Fibroblast of skin of abdomen (primary cell): ENCODE measurements around the gene ETV2.
A peak's percentile ranks its signal among the peaks of the same experiment; 100 is the strongest.
"Not testable (repeated sequence)": the region's sequence is repeated elsewhere in the genome, so short reads cannot be mapped to it uniquely, and the experiment has no call there.

Experiments used
- DNase-seq: peaks from one replicate; pipeline ENCODE4 v3.0.0-alpha.2; 2013

ETV2 gene

DNA sequence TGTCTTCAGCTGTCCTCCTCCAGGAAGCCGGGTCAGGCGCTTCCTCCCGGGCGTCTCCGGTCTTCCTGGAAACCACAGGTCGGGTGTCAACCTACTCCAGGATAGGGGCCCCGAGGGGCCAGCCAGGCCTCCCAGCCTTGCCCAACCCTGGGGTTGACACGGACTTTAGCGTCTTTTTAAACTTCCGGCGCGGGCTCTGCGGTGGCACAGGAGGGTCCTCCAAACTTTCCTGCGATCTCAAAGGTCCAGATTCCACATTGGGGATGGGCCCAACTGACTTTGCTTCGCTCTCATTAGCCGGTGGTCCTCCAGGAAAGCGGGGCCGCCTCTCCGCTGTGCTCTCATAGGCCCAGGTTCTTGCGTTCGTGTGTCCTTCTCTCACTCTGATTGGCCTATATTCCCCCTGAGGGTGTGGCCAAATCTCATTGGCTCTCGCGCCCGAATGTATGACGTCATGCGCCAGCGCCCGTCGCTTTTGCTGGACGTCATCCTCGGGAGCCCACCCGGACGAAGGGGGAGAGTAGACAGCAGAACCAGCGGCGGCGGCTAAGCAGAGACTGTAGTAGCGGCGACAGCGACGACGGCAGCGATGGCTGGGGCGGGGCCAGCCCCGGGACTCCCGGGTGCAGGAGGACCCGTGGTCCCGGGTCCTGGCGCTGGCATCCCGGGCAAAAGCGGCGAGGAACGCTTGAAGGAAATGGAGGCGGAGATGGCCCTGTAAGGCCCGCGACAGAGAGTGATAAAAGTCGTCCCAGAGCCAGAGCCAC, 12.8 kb upstream of the ETV2 start, which contains the start of gene RBM42:
TSS of gene RBM42 (plus strand) at position 472 of the 767 bp plus-strand sequence. CDS start at position 590, 118 bp downstream.
- DNase-seq, result peak; percentile 99

GRCh38 chr19:35629332-35629633, 12.3 kb upstream of the ETV2 start:
- no peak for DNase-seq

DNA sequence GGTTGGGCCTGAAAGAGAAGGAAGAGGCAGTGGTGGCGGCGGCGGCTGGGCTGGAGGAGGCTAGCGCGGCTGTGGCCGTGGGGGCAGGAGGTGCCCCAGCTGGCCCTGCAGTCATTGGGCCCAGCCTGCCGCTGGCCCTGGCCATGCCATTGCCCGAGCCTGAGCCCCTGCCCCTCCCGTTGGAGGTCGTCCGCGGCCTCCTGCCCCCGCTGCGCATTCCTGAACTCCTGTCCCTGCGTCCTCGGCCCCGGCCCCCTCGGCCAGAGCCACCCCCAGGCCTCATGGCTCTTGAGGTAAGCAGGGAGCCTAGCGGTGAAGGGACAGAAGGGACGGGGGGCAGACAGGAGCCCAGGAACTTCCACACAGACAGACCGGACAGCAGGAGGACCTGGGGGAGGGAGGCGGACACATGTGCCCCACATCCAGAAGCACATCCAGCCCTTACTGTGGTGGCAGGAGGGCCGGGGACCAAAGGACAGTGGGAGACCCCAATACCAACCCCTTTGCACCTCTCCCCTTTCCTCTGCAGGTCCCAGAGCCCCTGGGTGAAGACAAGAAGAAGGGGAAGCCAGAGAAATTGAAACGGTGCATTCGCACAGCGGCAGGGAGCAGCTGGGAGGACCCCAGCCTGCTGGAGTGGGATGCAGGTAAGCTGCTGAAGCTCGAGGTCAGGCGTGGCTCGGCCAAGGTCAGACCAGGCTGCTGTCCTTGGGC, 7.7 kb upstream of the ETV2 start:
- no peak for DNase-seq

DNA sequence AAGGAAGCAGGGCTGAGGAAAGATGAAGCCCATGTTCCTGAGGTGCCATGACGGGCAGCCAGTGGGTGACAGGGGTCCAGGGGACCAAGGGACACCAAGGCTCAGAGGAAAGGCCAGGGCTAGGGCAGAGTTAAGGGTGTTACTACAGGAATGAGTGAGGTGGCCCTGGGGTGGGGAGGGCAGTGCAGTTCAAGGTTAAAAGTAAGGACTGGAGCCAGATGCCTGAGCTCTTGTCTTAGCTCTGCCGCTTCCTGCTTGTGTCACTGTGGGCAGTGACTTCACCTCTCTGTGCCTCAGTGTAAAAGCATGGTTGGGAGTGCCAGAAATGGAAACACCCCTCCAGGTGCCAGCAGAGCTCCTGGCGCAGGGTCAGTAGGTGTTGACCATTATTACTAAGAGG, 4.9 kb upstream of the ETV2 start:
- DNase-seq, result no peak

- DNase-seq, result no peak
Observed at GRCh38 chr19:35637165-35637564, 4.4 kb upstream of the ETV2 start.

DNA sequence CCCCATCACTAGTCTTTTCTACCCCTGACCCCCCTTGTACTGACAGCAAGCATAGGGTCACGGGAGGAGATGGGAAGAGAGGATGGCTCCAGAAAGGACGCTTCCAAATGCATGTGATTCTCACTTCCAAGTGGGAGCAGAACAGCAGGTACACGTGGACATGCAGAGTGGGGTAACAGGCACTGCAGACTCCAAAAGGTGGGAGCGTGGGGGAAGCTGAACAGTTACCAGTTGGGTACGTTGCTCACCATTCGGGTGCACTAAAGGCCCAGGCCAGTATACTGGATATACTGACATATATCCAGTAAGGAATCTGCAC, 2.3 kb upstream of the ETV2 start:
- no peak for DNase-seq

DNA sequence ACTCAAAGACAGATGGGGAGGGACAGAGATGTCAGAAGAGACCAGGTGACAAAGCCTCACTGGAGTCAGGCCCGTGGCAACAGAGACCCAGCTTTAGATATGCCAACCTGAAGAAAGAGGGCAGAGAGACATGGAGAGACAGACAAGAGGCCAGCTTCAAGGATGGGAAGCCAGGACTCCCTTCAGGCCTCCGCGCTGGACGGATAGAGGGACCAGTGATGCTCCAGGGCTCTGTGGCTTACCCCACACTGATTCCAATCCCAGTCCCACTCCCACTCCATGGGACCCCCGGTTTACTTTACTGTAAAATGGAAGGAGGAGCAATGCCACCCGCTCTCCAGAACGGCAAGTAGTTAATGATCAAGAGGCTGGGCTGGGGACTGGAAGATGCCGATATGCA, 1.7 kb upstream of the ETV2 start:
- DNase-seq, result no peak

- DNase-seq, result no peak
Observed at GRCh38 chr19:35642312-35642711, 767 bp downstream of the ETV2 start.

DNA sequence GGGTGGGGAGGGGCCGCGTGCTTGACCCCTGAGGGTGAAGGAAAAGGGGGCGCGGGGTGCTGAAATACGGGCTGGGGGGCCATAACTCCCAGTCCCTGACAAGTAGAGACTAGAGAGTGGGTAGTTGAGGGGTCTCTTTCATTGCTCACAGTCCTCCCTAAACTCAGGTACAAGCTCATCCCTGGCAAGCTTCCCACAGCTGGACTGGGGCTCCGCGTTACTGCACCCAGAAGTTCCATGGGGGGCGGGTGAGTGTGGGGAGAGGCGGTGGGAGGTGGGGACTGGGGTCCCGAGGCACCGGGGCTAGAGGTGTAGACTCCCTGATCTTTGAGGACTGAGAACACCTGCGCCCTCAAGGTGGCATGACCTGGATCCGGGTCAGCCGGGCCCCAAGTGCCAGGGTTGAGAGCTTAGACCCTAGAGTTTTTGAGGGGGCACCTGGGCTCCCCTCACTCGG, 1.3 kb downstream of the ETV2 start:
- no peak for DNase-seq

DNA sequence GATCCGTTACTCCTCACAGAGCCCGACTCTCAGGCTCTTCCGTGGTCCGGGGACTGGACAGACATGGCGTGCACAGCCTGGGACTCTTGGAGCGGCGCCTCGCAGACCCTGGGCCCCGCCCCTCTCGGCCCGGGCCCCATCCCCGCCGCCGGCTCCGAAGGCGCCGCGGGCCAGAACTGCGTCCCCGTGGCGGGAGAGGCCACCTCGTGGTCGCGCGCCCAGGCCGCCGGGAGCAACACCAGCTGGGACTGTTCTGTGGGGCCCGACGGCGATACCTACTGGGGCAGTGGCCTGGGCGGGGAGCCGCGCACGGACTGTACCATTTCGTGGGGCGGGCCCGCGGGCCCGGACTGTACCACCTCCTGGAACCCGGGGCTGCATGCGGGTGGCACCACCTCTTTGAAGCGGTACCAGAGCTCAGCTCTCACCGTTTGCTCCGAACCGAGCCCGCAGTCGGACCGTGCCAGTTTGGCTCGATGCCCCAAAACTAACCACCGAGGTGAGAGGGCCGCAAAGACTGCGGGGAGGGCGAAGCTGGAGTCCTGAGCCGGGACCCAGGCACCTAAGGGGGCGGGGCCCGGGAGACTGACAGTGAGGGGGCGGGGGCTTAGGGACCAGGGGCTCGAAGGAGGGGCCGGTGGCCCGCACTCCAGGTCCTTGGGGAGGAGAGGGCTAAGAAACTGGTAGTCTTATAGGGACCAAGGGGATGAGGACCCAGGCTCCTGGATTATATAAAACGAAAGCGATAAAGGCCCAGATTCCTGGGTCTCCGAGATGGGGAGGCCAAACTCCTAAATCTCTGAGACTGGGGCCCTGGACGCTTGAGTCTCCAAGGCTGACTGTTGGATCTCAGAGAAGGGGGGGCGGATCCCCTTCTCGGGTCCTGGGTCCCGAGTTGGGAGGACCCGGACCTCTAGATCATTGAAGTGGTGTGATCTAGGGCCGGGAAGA, 2.0 kb downstream of the ETV2 start:
- peak; percentile 77 for DNase-seq

DNA sequence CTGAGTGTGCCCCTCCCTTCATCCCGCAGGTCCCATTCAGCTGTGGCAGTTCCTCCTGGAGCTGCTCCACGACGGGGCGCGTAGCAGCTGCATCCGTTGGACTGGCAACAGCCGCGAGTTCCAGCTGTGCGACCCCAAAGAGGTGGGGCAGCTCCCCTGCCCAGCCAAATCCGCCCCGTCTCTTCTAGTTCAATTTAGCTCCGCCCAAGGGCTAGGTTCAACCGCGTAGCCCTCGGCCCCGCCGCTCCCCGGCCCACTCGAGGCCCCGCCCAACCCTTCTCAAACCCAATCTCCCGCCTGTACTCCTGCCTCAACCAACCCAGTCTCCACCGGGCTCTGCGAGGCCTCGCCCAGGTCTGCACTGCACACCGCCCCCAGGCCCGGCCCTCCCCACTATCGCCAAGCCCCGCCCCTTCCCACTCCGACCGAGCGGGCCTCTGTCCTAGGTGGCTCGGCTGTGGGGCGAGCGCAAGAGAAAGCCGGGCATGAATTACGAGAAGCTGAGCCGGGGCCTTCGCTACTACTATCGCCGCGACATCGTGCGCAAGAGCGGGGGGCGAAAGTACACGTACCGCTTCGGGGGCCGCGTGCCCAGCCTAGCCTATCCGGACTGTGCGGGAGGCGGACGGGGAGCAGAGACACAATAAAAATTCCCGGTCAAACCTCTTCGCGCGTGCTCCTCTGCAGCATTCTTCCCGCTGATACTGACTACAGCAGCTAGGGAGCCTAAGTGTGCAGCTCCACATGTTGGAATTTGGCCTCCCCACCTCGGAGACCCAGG, 2.9 kb downstream of the ETV2 start:
- DNase-seq, result peak; percentile 92

- peak; percentile 53 for DNase-seq
Observed at GRCh38 chr19:35644987-35645679, 3.6 kb downstream of the ETV2 start.

DNA sequence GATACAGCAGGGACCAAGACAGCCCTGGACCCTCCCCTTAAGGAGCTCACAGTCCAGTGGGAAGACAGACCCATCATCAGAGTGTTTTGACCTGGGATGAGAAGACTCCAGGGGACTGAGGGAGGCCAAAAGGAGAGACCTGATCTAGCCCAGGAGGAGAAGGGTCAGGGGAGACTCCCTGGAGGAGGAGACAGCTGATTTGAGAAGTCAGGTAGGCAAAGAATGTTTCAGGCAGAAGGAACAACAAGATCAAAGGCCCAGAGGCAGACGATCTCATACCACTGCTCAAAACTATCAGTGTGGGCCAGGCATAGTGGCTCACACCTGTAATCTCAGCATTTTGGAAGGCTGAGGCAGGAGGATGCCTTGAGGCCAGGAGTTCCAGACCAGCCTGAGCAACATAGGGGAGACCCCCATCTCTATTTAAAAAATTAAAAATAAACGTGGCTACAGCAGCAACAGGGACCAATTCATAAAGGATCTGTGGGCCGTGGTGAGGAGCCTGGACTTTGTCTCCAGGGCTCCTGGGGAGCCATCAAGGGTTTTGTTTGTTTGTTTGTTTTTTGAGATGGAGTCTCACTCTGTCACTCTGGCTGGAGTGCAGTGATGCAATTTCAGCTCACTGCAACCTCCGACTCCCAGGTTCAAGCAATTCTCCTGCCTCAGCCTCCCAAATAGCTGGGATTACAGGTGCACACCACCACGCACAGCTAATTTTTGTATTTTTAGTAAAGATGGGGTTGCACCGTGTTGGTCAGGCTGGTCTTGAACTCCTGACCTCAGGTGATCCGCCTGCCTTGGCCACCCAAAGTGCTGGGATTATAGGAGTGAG, 4.4 kb downstream of the ETV2 start:
- no peak for DNase-seq

GRCh38 chr19:35648017-35648961, 6.7 kb downstream of the ETV2 start, which contains the start of gene COX6B1:
COX6B1 (plus strand) TSS chr19:35648323; CDS start chr19:35651244, 2,921 bp downstream.
- peak; percentile 96 for DNase-seq

DNA sequence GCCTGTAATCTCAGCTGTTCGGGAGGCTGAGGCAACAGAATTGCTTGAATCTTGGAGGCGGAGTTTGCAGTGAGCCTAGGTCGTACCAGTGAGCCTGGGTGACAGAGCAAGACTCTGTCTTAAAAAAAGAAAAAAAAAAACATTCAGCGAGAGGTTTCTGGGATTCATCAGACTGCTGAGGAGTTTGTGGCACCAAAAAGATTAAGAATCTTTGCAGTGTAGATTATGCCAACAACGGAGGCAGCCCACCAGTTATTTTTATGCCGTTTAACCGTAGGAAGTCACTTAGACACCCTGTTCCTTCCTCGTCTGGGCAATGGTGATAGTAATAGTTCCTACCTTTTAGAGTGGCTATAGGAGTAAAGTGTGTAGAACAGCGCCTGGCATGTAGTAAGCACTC, 9.0 kb downstream of the ETV2 start:
- no peak for DNase-seq

DNA sequence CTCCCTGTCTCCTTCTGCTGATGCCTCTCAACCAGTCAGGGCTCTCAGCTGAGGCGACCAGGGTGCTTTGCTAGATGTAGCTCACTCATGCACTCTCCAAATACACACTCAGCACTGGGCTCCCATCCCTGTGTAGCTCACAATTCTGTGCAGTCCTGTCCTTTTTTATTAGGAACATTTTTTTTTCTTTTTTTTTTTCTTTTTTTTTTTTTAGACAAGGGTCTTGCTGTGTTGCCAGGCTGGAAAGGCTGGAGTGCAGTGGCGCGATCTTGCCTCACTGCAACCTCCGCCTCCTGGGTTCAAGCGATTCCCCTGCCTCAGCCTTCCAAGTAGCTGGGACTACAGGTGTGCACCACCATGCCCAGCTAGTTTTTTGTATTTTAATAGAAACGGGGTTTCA, 13.3 kb downstream of the ETV2 start:
- DNase-seq, result not testable (repeated sequence)

DNA sequence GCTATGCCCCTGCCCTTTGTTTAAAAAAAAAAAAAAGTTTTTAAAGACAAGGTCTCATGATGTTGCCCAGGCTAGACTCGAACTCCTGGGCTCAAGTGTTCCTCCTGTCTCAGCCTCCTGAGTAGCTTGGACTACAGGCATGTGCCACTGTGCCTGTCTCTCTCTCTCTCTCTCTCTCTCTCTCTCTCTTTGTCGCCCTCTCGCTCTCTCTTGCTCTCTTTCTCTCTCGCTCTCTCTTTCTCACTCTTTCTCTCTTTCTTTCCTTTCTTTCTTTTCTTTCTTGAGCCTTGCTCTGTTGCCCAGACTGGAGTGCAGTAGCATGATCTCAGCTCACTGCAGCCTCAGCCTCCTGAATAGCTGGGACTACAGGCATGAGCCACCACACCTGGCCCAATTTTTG, 14.1 kb downstream of the ETV2 start:
- DNase-seq, result no peak

DNA sequence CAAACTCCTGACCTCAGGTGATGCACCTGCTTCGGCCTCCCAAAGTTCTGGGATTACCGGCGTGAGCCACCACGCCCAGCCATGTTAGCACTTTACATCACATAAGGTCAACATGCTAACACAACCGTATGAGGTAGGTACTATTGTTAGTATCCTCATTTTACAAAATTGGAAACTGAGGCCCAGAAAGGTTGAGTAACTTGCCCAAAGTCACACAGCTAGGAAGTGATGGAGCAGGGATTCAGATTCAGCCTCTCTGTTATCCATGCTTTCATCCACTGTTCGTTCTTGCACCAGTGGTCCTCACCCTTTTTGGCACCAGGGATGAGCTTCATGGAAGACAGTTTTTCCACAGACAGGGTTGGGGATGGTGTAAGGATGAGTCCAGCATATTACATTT, 15.2 kb downstream of the ETV2 start:
- DNase-seq, result no peak

DNA sequence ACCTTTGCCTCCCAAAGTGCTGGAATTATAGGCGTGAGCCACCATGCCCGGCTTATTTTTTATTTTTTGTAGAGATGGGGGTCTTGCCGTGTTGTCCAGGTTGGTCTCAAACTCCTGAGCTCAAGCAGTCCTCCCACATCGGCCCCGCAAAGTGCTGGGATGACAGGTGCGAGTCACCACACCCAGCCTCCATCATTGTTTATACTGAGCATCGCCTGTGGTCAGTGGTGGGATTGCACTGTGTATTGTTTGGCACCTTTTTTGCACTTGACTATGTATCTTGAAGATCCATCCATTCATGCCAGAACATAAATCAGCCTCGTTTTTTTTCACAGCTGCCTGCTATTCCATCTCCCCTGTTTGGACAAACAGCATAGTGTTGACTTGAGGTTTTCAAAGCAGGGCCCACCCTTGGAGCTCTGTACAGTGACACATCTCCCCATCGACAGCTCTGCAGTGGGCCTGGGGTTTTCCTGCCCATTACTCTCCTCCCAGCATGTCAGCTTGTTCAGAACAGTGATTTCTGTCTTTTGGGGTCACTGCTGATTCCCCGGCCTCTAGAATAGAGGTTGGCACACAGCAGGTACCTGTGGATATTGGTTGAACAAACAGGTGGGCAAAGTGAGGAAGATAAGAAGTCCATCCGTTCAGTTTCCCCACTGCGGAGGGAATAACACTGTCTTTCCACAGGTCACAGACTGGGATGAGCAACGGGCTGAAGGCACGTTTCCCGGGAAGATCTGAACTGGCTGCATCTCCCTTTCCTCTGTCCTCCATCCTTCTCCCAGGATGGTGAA, 16.6 kb downstream of the ETV2 start:
- DNase-seq, result no peak
